Left cardiac atrium (tissue), 4 donors: ENCODE results near the gene FBXW4. TPM values are rescaled to one million over a fixed set of nuclear protein-coding genes. Genes with fewer than 3 reads are reported as not detected.

Experiments used
- ATAC-seq, 2 donors: fragments of 200-7000 bp; cut with Tn5 transposase; one replicate each; pipeline ENCODE4 v1.9.1; 2020; ENCODE audit warnings: mild to moderate bottlenecking in 2 of 2, moderate library complexity in 2 of 2
- DNase-seq: peaks from one replicate; pipeline ENCODE4 v3.0.0-alpha.2; 2020
- intact Hi-C, 2 donors: fragments of 100-400 bp; cut with DNase I; formaldehyde crosslinking; loops; one replicate each; pipeline versions ENCODE4 v1.14.1 to v1.15.1; 2022 to 2023
- microRNA-seq, 2 donors: library from miRNA; unstranded; fragments of <30 nt; microRNA quantifications; one replicate each; pipeline ENCODE4 v1.2.0, GENCODE V29; 2020
- total RNA-seq, 2 donors: library from RNA; stranded (reverse); fragmentation: NEBNext Ultra II Directional; extraction: Animal tissue kit (Norgen Biotek cat#: 25700); gene quantifications; one replicate each; pipeline ENCODE4 v1.2.1, GENCODE V29; 2021
- donor health status: DM: no; HTN: yes; CAD: no.
- donor health status: DM: no; HTN: yes; CAD: no; lungs with severe emphysema.
- donor health status: DM: yes; HTN: yes; CAD: no.
- donor health status: Dilated cardiomyopathy.

The FBXW4 gene
- total RNA-seq, 2 donors from 2014 or later: 92.0 to 99.0 TPM

GRCh38 chr10:101564490-101564991 lies 130.4 kb downstream of the FBXW4 start:
- no peak for DNase-seq

GRCh38 chr10:101563497-101564040 lies 131.4 kb downstream of the FBXW4 start:
- intact Hi-C loops: loop anchor here in 1 of 2 donors (10.0 kb wide), 1 partner anchor 269 kb away; no protein-coding TSS in a partner anchor
- no peak for ATAC-seq
- no peak for DNase-seq

More at GRCh38 chr10:101564490-101564991, 130.4 kb downstream of the FBXW4 start:
- intact Hi-C loops: loop anchor here in 1 of 2 donors (10.0 kb wide), 1 partner anchor 270 kb away; no protein-coding TSS in a partner anchor
- ATAC-seq: no peak

GRCh38 chr10:101563007-101563406 lies 132.0 kb downstream of the FBXW4 start:
- DNase-seq (no peak), ATAC-seq (no peak)
- intact Hi-C loops: loop anchor here in 1 of 2 donors (10.0 kb wide), 1 partner anchor 268 kb away; no protein-coding TSS in a partner anchor

GRCh38 chr10:101562231-101562630 lies 132.7 kb downstream of the FBXW4 start:
- no peak for ATAC-seq

GRCh38 chr10:101561068-101561915 lies 133.7 kb downstream of the FBXW4 start:
- intact Hi-C loops: loop anchor here in 1 of 2 donors (10.0 kb wide), 1 partner anchor 266 kb away; no protein-coding TSS in a partner anchor
- DNase-seq (no peak), ATAC-seq (no peak)

More at GRCh38 chr10:101562231-101562630, 132.7 kb downstream of the FBXW4 start:
- no peak for DNase-seq
- intact Hi-C loops: loop anchor here in 1 of 2 donors (10.0 kb wide), 1 partner anchor 267 kb away; no protein-coding TSS in a partner anchor

Small RNA genes lying within 50 kb of the gene (microRNA-seq; reads per million reads assigned to microRNA genes)
- gene MIR3158-1 (0 reads per million in 2 donors), gene MIR3158-2 (0 reads per million in 2 donors)

Other genes starting within 250 kb of the FBXW4 start
- gene POLL, start 106.9 kb downstream of the FBXW4 start, total RNA-seq: 10 to 100 TPM; 16.2 to 19.3 TPM
- gene DPCD, start 106.8 kb downstream of the FBXW4 start, total RNA-seq: 10 to 100 TPM; 15.5 to 17.6 TPM
- not detected for gene FGF8, start 80.9 kb upstream of the FBXW4 start, total RNA-seq
- 10 to 100 TPM; 15.2 to 18.8 TPM for gene NPM3, start 88.3 kb upstream of the FBXW4 start, total RNA-seq
- gene OGA, start 123.3 kb upstream of the FBXW4 start, total RNA-seq: 10 to 100 TPM; 70.4 to 71.4 TPM
- gene KCNIP2, start 148.6 kb upstream of the FBXW4 start, total RNA-seq: 100 to 1,000 TPM; 335 to 369 TPM